Activated CD8-positive, alpha-beta T cell treated with anti-CD3 and anti-CD28 coated beads for 36 hours (primary cell): ENCODE results near the gene C2orf76. TPM values are rescaled to one million over a fixed set of nuclear protein-coding genes. Genes with fewer than 3 reads are reported as not detected.

Source experiments
- ATAC-seq: fragments of 200-7000 bp; cut with Tn5 transposase; one replicate; pipeline ENCODE4 v1.10.0; 2021; ENCODE audit warnings: mild to moderate bottlenecking, moderate library complexity
- CTCF ChIA-PET: fragments of 350-600 bp; sonication (Branson Sonifier 250); formaldehyde crosslinking; loops from one replicate; lab custom pipeline; 2021; ENCODE audit warnings: antibody characterized with exemption; lab: Charles Lee
- POLR2A ChIA-PET: fragments of 350-600 bp; sonication (Branson Sonifier 250); formaldehyde crosslinking; loops from one replicate; lab custom pipeline; 2021; ENCODE audit warnings: antibody characterized with exemption; lab: Charles Lee
- DNase-seq: peaks from one replicate; pipeline ENCODE4 v3.0.0-alpha.2; 2020
- H3K27ac Mint-ChIP-seq: one replicate; pipeline ENCODE4 v1.8.0; 2021; ENCODE audit warnings: mild to moderate bottlenecking, mixed read lengths
- H3K27me3 Mint-ChIP-seq: one replicate; pipeline ENCODE4 v1.8.0; 2021; ENCODE audit warnings: mixed read lengths
- H3K36me3 Mint-ChIP-seq: one replicate; pipeline ENCODE4 v1.8.0; 2021; ENCODE audit warnings: low read depth, mixed read lengths
- H3K4me1 Mint-ChIP-seq: one replicate; pipeline ENCODE4 v1.8.0; 2021; ENCODE audit warnings: low read depth, mixed read lengths
- H3K4me3 Mint-ChIP-seq: one replicate; pipeline ENCODE4 v1.8.0; 2021; ENCODE audit warnings: mild to moderate bottlenecking, moderate library complexity, mixed read lengths
- H3K9me3 Mint-ChIP-seq: one replicate; pipeline ENCODE4 v1.8.0; 2021; ENCODE audit warnings: mixed read lengths
- intact Hi-C: fragments of 100-400 bp; cut with micrococcal nuclease; formaldehyde crosslinking; loops from one replicate; pipeline ENCODE4 v1.10.0; 2022
- total RNA-seq, 2 experiments: library from RNA; stranded (reverse); gene quantifications; one replicate each; pipeline ENCODE4 v1.2.3, GENCODE V29; 2021
- TF ChIP-seq, protein P1 (sequence below): fragments of 200-600 bp; IDR thresholded peaks from one replicate; pipeline ENCODE4 v1.8.0; 2022; ENCODE audit warnings: antibody characterized with exemption, mild to moderate bottlenecking

Gene C2orf76
- total RNA-seq, 2 experiments from 2014 or later, result 9.6 to 11.5 TPM

DNA sequence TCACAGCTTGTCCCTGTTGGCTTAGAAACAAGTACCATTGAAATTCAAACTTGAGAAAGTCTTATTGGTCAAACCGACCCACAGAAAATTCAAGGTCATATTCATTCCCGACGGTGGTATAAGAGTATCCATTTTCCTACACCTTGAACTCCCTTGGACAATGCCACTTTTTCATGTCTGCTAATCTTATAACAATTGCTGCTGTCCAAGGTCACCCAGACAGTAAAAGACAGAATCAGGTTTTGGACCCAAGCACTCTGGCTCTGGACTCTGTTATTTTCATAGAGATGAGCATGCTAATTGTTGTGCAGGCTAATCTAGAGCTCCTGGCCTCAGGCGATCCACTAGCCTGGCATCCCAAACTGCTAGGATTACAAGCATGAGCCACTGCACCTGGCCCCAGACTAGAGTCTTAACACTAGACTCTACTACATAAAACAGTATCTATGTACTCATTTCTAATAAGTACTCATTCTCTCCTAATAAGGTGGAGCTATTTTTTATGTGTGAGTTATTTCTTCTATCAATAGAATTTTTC is 57.8 kb downstream of the C2orf76 start:
- Mint-ChIP-seq H3K27me3 (no peaks in the 10 kb centered on the region), H3K4me3 (no peak overlapping the region), H3K36me3 (peaks cover 4% of the 10 kb centered on the region), H3K27ac (no peak overlapping the region), H3K9me3 (no peaks in the 10 kb centered on the region), H3K4me1 (no peaks in the 10 kb centered on the region)
- ChIA-PET POLR2A (interaction anchor here (0.6 kb wide), 1 partner anchor 143 kb away, joined by 3 read pairs; no protein-coding TSS in a partner anchor), CTCF (no interaction called here)
- TF ChIP-seq, protein P1, sequence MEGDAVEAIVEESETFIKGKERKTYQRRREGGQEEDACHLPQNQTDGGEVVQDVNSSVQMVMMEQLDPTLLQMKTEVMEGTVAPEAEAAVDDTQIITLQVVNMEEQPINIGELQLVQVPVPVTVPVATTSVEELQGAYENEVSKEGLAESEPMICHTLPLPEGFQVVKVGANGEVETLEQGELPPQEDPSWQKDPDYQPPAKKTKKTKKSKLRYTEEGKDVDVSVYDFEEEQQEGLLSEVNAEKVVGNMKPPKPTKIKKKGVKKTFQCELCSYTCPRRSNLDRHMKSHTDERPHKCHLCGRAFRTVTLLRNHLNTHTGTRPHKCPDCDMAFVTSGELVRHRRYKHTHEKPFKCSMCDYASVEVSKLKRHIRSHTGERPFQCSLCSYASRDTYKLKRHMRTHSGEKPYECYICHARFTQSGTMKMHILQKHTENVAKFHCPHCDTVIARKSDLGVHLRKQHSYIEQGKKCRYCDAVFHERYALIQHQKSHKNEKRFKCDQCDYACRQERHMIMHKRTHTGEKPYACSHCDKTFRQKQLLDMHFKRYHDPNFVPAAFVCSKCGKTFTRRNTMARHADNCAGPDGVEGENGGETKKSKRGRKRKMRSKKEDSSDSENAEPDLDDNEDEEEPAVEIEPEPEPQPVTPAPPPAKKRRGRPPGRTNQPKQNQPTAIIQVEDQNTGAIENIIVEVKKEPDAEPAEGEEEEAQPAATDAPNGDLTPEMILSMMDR, result no peak
- DNase-seq (no peak), ATAC-seq (no peak)
- intact Hi-C loops, result no loop called here

DNA sequence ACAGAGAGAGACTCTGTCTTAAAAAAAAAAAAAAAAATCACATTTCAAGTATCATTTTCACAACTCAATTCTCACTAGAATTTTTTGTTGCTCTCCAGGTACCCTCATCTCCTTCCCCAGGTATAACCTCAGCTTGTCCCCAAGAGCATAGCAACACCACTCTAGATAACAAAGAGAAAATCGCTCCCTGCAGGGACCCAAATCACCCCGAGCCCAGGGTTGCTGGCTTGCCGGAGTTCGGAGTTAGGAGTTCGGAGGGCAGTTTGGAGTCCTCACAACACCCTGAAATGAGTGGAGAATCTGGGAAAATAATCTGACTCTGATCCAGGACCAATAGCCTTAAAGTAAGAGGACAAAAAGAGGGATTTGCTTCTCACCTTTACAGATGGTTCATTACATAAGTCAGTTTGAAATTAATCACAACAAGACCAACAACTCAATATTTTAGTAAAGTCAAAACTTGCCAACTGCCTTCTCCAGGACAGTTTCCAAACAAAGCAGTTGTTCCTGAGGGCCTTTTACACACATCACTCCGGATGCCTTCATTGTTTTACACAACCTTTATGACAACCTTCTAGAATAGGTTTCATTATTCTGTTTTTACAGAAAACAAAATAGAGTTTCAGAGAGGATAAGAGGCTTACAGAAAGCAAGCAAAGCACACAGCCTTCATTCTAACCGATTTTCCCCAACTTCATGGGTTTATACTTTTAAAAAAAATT is 59.1 kb downstream of the C2orf76 start:
- Mint-ChIP-seq H3K27ac (no peak overlapping the region), H3K36me3 (peaks cover 4% of the 10 kb centered on the region), H3K4me3 (no peak overlapping the region), H3K4me1 (no peaks in the 10 kb centered on the region), H3K27me3 (no peaks in the 10 kb centered on the region), H3K9me3 (no peaks in the 10 kb centered on the region)
- intact Hi-C loops, result no loop called here
- TF ChIP-seq, protein P1, result no peak
- no peak for DNase-seq
- ATAC-seq, result no peak
- ChIA-PET POLR2A (no interaction called here), CTCF (no interaction called here)

DNA sequence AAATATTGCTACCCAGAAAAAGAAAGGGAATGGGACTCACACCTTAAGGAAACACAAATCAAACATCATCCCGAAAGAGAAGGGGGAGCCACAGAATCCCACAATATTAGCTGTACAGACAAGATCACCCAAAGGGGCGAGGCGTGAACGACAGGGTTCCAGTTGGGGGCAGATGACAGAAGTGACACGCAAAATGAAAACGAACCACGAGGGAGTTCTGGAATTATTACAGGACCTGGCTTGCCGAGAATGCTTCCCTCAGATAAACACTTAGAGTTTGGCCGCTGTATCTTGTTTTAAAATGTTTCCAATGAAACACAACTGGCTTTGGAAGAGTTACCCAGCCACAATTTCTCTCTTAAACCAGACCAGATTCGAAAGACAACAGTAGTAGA is 60.4 kb downstream of the C2orf76 start:
- Mint-ChIP-seq H3K36me3 (peaks cover 4% of the 10 kb centered on the region), H3K9me3 (no peaks in the 10 kb centered on the region), H3K4me1 (no peaks in the 10 kb centered on the region), H3K27me3 (no peaks in the 10 kb centered on the region), H3K27ac (no peak overlapping the region), H3K4me3 (no peak overlapping the region)
- ChIA-PET CTCF (no interaction called here), POLR2A (no interaction called here)
- TF ChIP-seq, protein P1, result no peak
- no peak for DNase-seq
- intact Hi-C loops, result no loop called here
- ATAC-seq, result no peak

DNA sequence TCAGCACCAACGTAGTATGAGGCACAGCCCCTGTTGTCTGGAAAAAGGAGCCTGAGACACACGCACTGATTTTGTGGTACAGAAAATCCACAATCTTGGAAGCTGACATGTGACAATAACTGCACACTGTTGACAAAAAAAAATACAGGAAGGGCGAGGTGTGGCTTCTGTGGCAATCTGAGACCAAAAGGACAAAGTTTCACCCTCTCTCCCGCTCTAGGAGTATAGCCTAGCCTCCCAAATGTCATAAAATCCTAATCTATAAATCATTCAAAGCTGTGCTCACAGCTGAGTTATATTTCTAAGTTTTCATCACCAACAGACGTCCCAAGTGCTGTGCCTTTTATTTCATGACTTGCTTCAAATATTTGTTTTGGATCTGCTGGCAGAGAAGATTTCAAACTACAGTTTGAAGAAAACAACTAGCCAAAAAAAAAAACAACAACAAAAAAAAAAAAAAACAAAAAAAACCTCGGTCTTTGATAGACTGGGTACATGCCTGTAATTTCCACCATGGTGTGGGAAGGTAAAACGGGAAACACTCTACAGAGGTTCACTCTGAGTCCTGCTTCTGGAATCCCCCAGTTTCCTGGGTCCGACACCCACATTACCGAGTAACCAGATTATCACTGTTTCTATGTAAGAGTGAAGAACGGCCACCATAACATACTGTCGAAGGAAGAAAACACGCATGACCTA is 61.0 kb downstream of the C2orf76 start:
- Mint-ChIP-seq H3K9me3 (no peaks in the 10 kb centered on the region), H3K27me3 (no peaks in the 10 kb centered on the region), H3K36me3 (peaks cover 2% of the 10 kb centered on the region), H3K27ac (no peak overlapping the region), H3K4me1 (no peaks in the 10 kb centered on the region), H3K4me3 (no peak overlapping the region)
- TF ChIP-seq, protein P1, result no peak
- POLR2A ChIA-PET, result no interaction called here
- DNase-seq, result no peak
- CTCF ChIA-PET, result interaction anchor here (1.4 kb wide), 1 partner anchor 424 kb away, joined by 3 read pairs; no protein-coding TSS in a partner anchor
- intact Hi-C loops, result no loop called here
- ATAC-seq, result no peak

DNA sequence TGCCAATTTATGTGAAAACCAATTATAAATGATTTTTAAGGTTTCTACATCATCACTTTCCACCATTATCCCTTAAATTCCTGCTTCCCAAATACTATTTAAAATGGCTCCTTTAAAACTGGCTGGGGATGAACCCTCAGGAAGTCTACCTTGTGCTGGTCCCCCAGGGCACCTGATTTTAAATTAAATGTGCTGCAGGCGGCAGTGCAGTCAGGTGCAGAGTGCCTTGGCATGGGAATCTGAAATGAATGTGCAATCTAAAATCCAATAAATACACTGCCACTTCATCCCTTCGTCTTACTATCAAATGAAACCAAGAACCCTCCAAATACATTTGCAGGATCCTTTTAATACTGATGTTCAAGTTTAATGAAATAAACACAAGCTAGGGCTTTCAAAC is 61.8 kb downstream of the C2orf76 start:
- Mint-ChIP-seq H3K4me1 (no peaks in the 10 kb centered on the region), H3K9me3 (no peaks in the 10 kb centered on the region), H3K4me3 (no peak overlapping the region), H3K27me3 (no peaks in the 10 kb centered on the region), H3K36me3 (peaks cover 2% of the 10 kb centered on the region), H3K27ac (no peak overlapping the region)
- intact Hi-C loops, result no loop called here
- no peak for ATAC-seq
- ChIA-PET CTCF (interaction anchor here (1.4 kb wide), 1 partner anchor 423 kb away, joined by 3 read pairs; no protein-coding TSS in a partner anchor), POLR2A (no interaction called here)
- TF ChIP-seq, protein P1, result no peak
- no peak for DNase-seq
